H9 (cell line): Measurements from ENCODE around the gene SMS. TPM values are rescaled to one million over a fixed set of nuclear protein-coding genes. Genes with fewer than 3 reads are reported as not detected.

ENCODE experiments used
- DNase-seq: peaks from one replicate; pipeline ENCODE4 v3.0.0-alpha.2; 2017
- H2AFZ ChIP-seq: one replicate; pipeline ENCODE4 v1.6.1; 2013; ENCODE audit warnings: mild to moderate bottlenecking, low read length, control low read depth, moderate library complexity
- H2AK5ac ChIP-seq: 2 replicates; pipeline ENCODE4 v1.6.1; 2013; ENCODE audit warnings: low read length, control low read depth, mixed read lengths; ENCODE audit not compliant: insufficient read length
- H2BK120ac ChIP-seq: one replicate; pipeline ENCODE4 v1.6.1; 2013; ENCODE audit warnings: low read depth, mild to moderate bottlenecking, low read length, control low read depth, inconsistent platforms; ENCODE audit not compliant: poor library complexity, severe bottlenecking
- H2BK12ac ChIP-seq: 2 replicates; pipeline ENCODE4 v1.6.1; 2013; ENCODE audit warnings: low read length, control low read depth, mixed read lengths, low read depth; ENCODE audit not compliant: insufficient read length
- H2BK15ac ChIP-seq: 2 replicates; pipeline ENCODE4 v1.6.1; 2013; ENCODE audit warnings: low read depth, low read length, control low read depth
- H2BK20ac ChIP-seq: one replicate; pipeline ENCODE4 v1.6.1; 2013; ENCODE audit warnings: low read depth, mild to moderate bottlenecking, low read length, control low read depth, inconsistent platforms; ENCODE audit not compliant: poor library complexity, severe bottlenecking
- H2BK5ac ChIP-seq: 2 replicates; pipeline ENCODE4 v1.6.1; 2013; ENCODE audit warnings: low read length, control low read depth, mixed read lengths; ENCODE audit not compliant: insufficient read length
- H3K14ac ChIP-seq: 2 replicates; pipeline ENCODE4 v1.6.1; 2013; ENCODE audit warnings: low read length, control low read depth; ENCODE audit not compliant: insufficient read depth
- H3K18ac ChIP-seq: 2 replicates; pipeline ENCODE4 v1.6.1; 2013; ENCODE audit warnings: low read depth, mild to moderate bottlenecking, mixed read lengths, low read length, control low read depth; ENCODE audit not compliant: insufficient read length
- H3K23ac ChIP-seq: 2 replicates; pipeline ENCODE4 v1.6.1; 2013; ENCODE audit warnings: low read length, control low read depth, mixed read lengths, low read depth; ENCODE audit not compliant: insufficient read length
- H3K23me2 ChIP-seq: 2 replicates; pipeline ENCODE4 v1.6.1; 2013; ENCODE audit warnings: low read depth, mild to moderate bottlenecking, mixed read lengths, low read length, control low read depth; ENCODE audit not compliant: insufficient read length, poor library complexity, severe bottlenecking
- H3K27ac ChIP-seq: 2 replicates; pipeline ENCODE4 v1.5.1; 2013; ENCODE audit warnings: low read length, control low read depth, mixed read lengths, low read depth; ENCODE audit not compliant: insufficient read length
- H3K27me3 ChIP-seq: 2 replicates; pipeline ENCODE4 v1.6.1; 2013; ENCODE audit warnings: low read length, control low read depth, inconsistent platforms; ENCODE audit not compliant: insufficient read depth
- H3K4ac ChIP-seq: 2 replicates; pipeline ENCODE4 v1.6.1; 2013; ENCODE audit warnings: low read depth, mild to moderate bottlenecking, control low read depth, inconsistent platforms, low read length, moderate library complexity
- H3K4me1 ChIP-seq: 2 replicates; pipeline ENCODE4 v1.6.1; 2013; ENCODE audit warnings: low read length, control low read depth, inconsistent platforms; ENCODE audit not compliant: insufficient read depth
- H3K4me2 ChIP-seq: 2 replicates; pipeline ENCODE4 v1.6.1; 2013; ENCODE audit warnings: low read length, control low read depth, mixed read lengths; ENCODE audit not compliant: insufficient read length, insufficient read depth
- H3K56ac ChIP-seq: 2 replicates; pipeline ENCODE4 v1.6.1; 2013; ENCODE audit warnings: low read depth, mild to moderate bottlenecking, mixed read lengths, low read length, control low read depth; ENCODE audit not compliant: insufficient read length
- H3K79me1 ChIP-seq: 2 replicates; pipeline ENCODE4 v1.6.1; 2013; ENCODE audit warnings: low read depth, mild to moderate bottlenecking, moderate library complexity, low read length, control low read depth, inconsistent platforms; ENCODE audit not compliant: insufficient read depth, poor library complexity, severe bottlenecking
- H3K79me2 ChIP-seq: 2 replicates; pipeline ENCODE4 v1.6.1; 2013; ENCODE audit warnings: low read length, control low read depth, inconsistent platforms; ENCODE audit not compliant: insufficient read depth
- H3K9ac ChIP-seq: 2 replicates; pipeline ENCODE4 v1.6.1; 2013; ENCODE audit warnings: low read length, control low read depth, mixed read lengths; ENCODE audit not compliant: insufficient read length; ENCODE audit errors: extremely low read depth
- H3K9me3 ChIP-seq: one replicate; pipeline ENCODE4 v1.6.1; 2013; ENCODE audit warnings: low read depth, low read length, inconsistent platforms; ENCODE audit not compliant: control insufficient read depth
- H3T11ph ChIP-seq: one replicate; pipeline ENCODE4 v1.6.1; 2013; ENCODE audit warnings: mild to moderate bottlenecking, low read length, control low read depth, inconsistent platforms
- H4K20me1 ChIP-seq: one replicate; pipeline ENCODE4 v1.6.1; 2013; ENCODE audit not compliant: control insufficient read depth, insufficient read length, insufficient read depth
- H4K5ac ChIP-seq: 2 replicates; pipeline ENCODE4 v1.6.1; 2013; ENCODE audit warnings: low read depth, mild to moderate bottlenecking, mixed read lengths, low read length, control low read depth; ENCODE audit not compliant: insufficient read length
- H4K8ac ChIP-seq: replicated peaks from 2 replicates; pipeline ENCODE4 v1.6.1; 2013; ENCODE audit warnings: low read length, control low read depth, mixed read lengths, low read depth; ENCODE audit not compliant: insufficient read length
- H4K91ac ChIP-seq: 2 replicates; pipeline ENCODE4 v1.6.1; 2013; ENCODE audit warnings: low read depth, mild to moderate bottlenecking, moderate library complexity, mixed read lengths, low read length, control low read depth; ENCODE audit not compliant: insufficient read length
- H3K27ac Mint-ChIP-seq, 3 experiments: 2 replicates in 2 of 3; 3 replicates in 1 of 3; pipeline ENCODE4 v1.8.0; 2020 to 2021; ENCODE audit warnings: mixed read lengths in 3 of 3, mild to moderate bottlenecking in 1 of 3, moderate library complexity in 1 of 3
- H3K27me3 Mint-ChIP-seq: 2 replicates; pipeline ENCODE4 v1.8.0; 2021; ENCODE audit warnings: low read depth, mild to moderate bottlenecking, moderate library complexity, mixed read lengths
- H3K36me3 Mint-ChIP-seq, 3 experiments: 2 replicates in 2 of 3; 3 replicates in 1 of 3; pipeline ENCODE4 v1.8.0; 2020 to 2021; ENCODE audit warnings: low read depth in 3 of 3, mixed read lengths in 3 of 3; ENCODE audit not compliant: insufficient read depth in 1 of 3
- H3K4me1 Mint-ChIP-seq, 2 experiments: 2 replicates each; pipeline ENCODE4 v1.8.0; 2020; ENCODE audit warnings: mixed read lengths in 2 of 2
- H3K4me3 Mint-ChIP-seq, 2 experiments: 2 replicates in 1 of 2; 3 replicates in 1 of 2; pipeline ENCODE4 v1.8.0; 2020 to 2021; ENCODE audit warnings: mild to moderate bottlenecking in 2 of 2, mixed read lengths in 2 of 2, moderate library complexity in 1 of 2
- H3K9me3 Mint-ChIP-seq, 2 experiments: 2 replicates in 1 of 2; 3 replicates in 1 of 2; pipeline ENCODE4 v1.8.0; 2020; ENCODE audit warnings: mild to moderate bottlenecking in 2 of 2, mixed read lengths in 2 of 2, moderate library complexity in 1 of 2
- CTCF ChIP-seq: fragments of 200-600 bp; sonication (generic); conservative IDR thresholded peaks from 3 replicates; pipeline ENCODE4 v1.8.0; 2021; ENCODE audit warnings: antibody characterized with exemption, mild to moderate bottlenecking
- WGBS: extraction: QIAGEN DNeasy Blood & Tissue Kit; methylation state at CpG from one replicate; pipeline ENCODE4 v1.1.7; 2013; ENCODE audit warnings: missing lambda C conversion rate, low lambda C conversion rate, mixed read lengths; ENCODE audit not compliant: insufficient read length; ENCODE audit errors: extremely low coverage; 5-methylcytosine and 5-hydroxymethylcytosine counted together
- total RNA-seq: library from RNA; stranded (reverse); gene quantifications from 2 replicates; pipeline ENCODE4 v1.2.1, GENCODE V29; 2021

SMS gene
- total RNA-seq, 1 experiment from 2014 or later, result 415 TPM

GRCh38 chrX:22012931-22013330 lies 72.4 kb downstream of the SMS start:
- Mint-ChIP-seq H3K27me3 (peaks cover 3% of the 10 kb centered on the region; the same call in 1 of the 2 replicates), H3K9me3 (peaks cover 12 to 34% of the 10 kb centered on the region in 2 experiments; a peak in 4 of 5 replicates), H3K4me1 (peaks cover 3 to 8% of the 10 kb centered on the region in 2 experiments), H3K4me3 (no peak overlapping the region), H3K27ac (peak overlapping the region in 1 of 3 experiments; percentile 28; a peak in 1 of 7 replicates), H3K36me3 (peaks cover 8 to 11% (median 11%) of the 10 kb centered on the region in 3 experiments)
- WGBS, result no CpG with 5 or more reads among the region's 7 CpGs
- H2BK12ac ChIP-seq, result no peak overlapping the region
- no peaks in the 10 kb centered on the region for H4K20me1 ChIP-seq
- no peaks in the 10 kb centered on the region for H3K9me3 ChIP-seq
- no peak overlapping the region for H3K18ac ChIP-seq
- no peaks in the 10 kb centered on the region for H3K27me3 ChIP-seq
- no peak overlapping the region for H4K91ac ChIP-seq
- H2AFZ ChIP-seq, result no peak overlapping the region
- no peak overlapping the region for H2AK5ac ChIP-seq
- H2BK120ac ChIP-seq, result no peak overlapping the region
- DNase-seq, result no peak
- H4K5ac ChIP-seq, result no peak overlapping the region
- H3K4ac ChIP-seq, result no peak overlapping the region
- no peak overlapping the region for H3T11ph ChIP-seq
- no peak for TF ChIP-seq CTCF
- H2BK5ac ChIP-seq, result no peak overlapping the region
- no peaks in the 10 kb centered on the region for H3K79me1 ChIP-seq
- no peak overlapping the region for H3K9ac ChIP-seq
- H3K23ac ChIP-seq, result no peak overlapping the region
- H4K8ac ChIP-seq, result no peak overlapping the region
- H2BK15ac ChIP-seq, result no peak overlapping the region
- H3K27ac ChIP-seq, result no peak overlapping the region
- no peaks in the 10 kb centered on the region for H3K4me1 ChIP-seq
- no peak overlapping the region for H3K56ac ChIP-seq
- no peak overlapping the region for H3K14ac ChIP-seq
- H3K79me2 ChIP-seq, result no peaks in the 10 kb centered on the region
- no peak overlapping the region for H3K4me2 ChIP-seq
- H2BK20ac ChIP-seq, result no peak overlapping the region
- no peaks in the 10 kb centered on the region for H3K23me2 ChIP-seq
